Coronary artery (tissue), 2 donors: ENCODE data around the gene SSTR5.

Experiments used
- DNase-seq: peaks from one replicate; pipeline ENCODE4 v3.0.0-alpha.2; 2017; ENCODE audit warnings: low spot score
- H3K27ac ChIP-seq, 2 donors: fragments of 200-600 bp; sonication (generic); one replicate each; pipeline ENCODE4 v1.5.1; 2016 to 2019
- H3K4me3 ChIP-seq: fragments of 200-600 bp; sonication (generic); 2 replicates; pipeline ENCODE4 v1.5.1; 2016; ENCODE audit warnings: mild to moderate bottlenecking, moderate library complexity
- TF ChIP-seq, protein P1 (sequence below): fragments of 200-600 bp; sonication (generic); IDR thresholded peaks from one replicate; pipeline ENCODE4 v1.5.1; 2019; ENCODE audit warnings: antibody characterized with exemption

Gene SSTR5

DNA sequence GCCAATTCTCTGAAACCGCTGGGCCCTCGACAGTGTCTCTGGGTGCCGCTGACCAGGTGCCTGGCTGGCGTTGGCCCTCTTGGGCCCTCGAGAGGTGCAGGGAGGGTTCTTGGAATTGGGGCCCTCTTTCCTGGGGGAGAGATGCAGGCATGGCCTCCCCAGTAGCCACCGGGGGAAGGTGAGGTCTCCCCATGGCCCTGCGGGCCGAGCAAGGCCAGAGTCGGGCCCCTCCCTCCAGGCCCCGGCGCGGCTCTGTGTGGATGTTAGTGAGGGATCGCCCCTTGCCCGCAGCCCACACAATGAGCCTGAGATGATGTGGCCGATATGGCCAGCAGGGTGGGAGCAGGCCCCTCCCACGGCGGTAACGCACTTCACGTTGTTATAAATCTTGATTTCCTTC lies 46.6 kb downstream of the SSTR5 start:
- no peak for DNase-seq
- TF ChIP-seq, protein P1, sequence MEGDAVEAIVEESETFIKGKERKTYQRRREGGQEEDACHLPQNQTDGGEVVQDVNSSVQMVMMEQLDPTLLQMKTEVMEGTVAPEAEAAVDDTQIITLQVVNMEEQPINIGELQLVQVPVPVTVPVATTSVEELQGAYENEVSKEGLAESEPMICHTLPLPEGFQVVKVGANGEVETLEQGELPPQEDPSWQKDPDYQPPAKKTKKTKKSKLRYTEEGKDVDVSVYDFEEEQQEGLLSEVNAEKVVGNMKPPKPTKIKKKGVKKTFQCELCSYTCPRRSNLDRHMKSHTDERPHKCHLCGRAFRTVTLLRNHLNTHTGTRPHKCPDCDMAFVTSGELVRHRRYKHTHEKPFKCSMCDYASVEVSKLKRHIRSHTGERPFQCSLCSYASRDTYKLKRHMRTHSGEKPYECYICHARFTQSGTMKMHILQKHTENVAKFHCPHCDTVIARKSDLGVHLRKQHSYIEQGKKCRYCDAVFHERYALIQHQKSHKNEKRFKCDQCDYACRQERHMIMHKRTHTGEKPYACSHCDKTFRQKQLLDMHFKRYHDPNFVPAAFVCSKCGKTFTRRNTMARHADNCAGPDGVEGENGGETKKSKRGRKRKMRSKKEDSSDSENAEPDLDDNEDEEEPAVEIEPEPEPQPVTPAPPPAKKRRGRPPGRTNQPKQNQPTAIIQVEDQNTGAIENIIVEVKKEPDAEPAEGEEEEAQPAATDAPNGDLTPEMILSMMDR, result no peak
- H3K27ac ChIP-seq, result no peak overlapping the region

DNA sequence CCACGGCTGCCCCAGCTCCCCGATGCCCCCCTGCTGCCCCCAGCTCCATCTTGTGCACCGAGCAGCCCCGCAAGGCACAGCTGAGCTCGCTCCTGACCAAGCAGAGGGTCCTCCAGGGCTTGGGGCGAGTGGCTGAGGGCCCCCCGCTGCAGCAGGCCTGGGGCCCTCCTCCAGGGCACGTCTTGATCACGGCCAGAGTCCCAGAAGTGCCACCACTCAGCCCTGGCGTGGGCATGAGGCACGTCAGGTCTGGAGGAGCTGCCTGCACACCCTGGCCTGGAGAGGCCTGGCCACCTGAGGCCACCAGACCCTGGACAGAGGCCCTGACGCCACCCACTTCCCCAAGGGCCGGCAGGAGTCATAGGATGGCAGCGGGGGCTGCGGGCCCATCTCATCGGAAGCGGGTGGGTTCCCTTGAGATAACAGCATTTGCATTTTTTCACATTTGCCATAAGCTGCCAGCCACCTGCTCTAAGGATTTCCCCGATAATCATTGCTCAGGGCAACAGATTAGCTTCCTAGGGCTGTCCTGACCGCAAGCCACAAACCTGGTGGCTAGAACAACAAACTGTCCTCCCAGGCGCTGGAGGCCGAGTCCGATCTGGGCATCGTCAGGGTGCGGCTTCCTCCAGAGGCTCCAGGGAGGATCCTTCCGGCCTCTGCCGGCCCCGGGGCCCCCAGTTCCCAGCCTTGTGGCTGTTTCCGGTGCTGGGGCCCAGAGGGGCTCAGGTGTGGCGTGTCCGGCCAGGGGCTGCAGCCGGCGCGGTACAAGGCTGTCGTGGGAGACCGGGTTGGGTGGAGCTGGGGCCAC lies 47.4 kb downstream of the SSTR5 start:
- H3K4me3 ChIP-seq, result no peak overlapping the region
- no peak overlapping the region for H3K27ac ChIP-seq
- DNase-seq, result no peak
- TF ChIP-seq, protein P1, result no peak

More for the DNA sequence above, 46.6 kb downstream of the SSTR5 start:
- H3K4me3 ChIP-seq, result no peak overlapping the region

DNA sequence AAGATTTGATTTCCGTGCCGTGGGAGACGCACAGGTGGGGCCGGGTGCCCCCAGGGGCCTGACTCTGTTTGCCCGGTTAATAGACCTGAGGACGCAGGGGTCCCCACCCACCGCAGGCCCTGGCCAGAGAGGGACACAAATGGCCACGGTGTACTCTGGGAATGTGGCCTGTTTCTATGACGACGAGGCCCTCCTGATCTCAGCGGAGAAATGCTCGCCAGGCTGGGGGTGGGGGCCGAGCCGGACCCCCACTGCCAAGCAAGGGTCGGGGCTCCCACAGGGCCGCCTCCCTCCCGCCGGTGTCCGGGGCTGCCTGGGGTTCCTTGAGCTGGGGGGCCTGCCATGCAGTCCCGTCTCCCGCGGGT lies 48.0 kb downstream of the SSTR5 start:
- DNase-seq, result no peak
- no peak overlapping the region for H3K27ac ChIP-seq
- no peak overlapping the region for H3K4me3 ChIP-seq
- TF ChIP-seq, protein P1, result no peak

DNA sequence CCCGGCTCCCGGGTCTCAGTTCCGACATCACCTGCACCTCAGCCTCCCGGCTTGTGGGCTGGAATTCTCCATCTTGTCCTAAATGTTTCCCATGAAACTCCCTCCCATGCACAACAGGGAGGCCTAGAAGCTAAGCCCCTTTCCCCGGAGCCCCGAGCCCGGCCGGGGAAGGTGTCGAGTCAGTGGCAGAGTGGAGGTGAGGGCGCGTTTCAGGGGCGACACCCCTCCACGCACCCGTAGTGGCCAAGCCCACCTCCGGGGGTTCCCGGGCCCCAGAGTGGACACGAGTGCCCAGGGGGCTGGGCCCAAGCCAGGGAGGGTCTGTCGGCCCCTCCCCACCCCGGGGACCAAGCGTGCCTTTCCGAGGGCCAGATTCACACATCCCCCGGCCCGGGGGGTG lies 48.5 kb downstream of the SSTR5 start:
- Histone ChIP-seq H3K4me3 (no peak overlapping the region), H3K27ac (no peak overlapping the region)
- TF ChIP-seq, protein P1, result no peak
- no peak for DNase-seq

DNA sequence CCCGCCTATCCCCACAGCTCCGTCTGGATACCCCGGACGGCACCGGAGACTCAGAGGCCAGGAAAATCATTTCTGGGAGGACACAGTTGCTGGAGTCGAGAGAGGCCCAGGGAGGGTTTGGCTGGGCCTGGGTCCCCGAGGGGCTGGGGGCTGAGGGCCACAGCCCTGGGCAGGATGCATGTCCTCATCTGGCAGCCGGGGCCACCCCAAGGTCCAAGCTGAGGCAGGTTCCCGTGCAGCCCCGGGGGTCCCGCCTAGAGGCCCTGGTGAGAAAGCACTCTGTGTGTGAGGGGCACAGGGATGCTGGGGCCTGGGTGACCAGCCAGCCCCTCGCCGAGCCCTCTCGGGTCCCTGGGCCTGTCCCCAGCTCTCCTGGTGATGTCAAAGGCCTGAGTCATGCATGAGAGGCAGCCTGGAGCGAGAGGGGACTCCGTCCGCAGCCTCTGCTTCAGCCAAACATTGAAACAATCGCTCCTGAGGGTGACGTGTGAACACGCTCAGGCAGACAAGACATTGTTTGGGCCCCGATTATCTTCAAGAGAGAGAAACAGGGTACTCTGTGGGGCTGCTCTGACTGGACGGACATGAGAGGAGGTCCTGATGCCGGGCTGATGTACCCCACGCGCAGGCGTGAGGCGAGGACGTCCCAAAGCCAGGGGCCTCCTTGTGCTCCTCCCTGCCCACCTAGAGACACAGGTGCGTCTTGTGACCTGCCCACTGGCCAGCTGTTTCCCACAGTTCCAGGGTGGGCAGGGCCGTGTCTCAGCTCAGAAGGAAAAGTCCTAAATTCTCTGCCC lies 49.3 kb downstream of the SSTR5 start:
- DNase-seq, result no peak
- no peak overlapping the region for H3K27ac ChIP-seq
- H3K4me3 ChIP-seq, result no peak overlapping the region
- TF ChIP-seq, protein P1, result no peak

DNA sequence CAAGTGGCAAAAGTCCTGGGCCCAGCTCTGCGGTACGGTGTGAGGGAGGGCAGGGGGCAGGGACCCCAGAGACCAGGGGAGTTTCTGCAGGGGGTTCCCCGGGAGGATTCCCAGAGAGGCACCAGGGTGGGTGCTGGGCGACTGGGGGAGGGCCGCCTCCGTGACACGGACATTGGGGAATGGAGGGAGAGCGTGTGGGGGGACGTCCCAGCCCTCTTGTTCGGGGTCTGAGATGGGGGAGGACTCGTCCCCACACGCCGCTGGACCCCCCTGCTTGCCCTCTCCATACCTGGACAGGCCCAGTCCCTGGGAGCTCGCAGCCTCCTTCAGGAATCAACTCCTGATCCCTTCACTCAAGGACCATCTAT lies 49.8 kb downstream of the SSTR5 start:
- no peak overlapping the region for H3K27ac ChIP-seq
- no peak for DNase-seq
- TF ChIP-seq, protein P1, result no peak
- no peak overlapping the region for H3K4me3 ChIP-seq
